Spleen (tissue), 7 donors: Measurements from ENCODE around the gene MMS22L.

Source experiments
- POLR2A ChIP-seq, 3 donors: fragments of 450-650 bp; IDR thresholded peaks; one replicate each; pipeline ENCODE4 v1.5.1; 2017; ENCODE audit warnings: antibody characterized with exemption in 3 of 3, mild to moderate bottlenecking in 1 of 3
- POLR2AphosphoS5 ChIP-seq, 3 donors: sonication (generic); formaldehyde crosslinking; IDR thresholded peaks; one replicate each; pipeline ENCODE4 v1.5.1; 2017; ENCODE audit warnings: antibody characterized with exemption in 3 of 3
- TF ChIP-seq, protein P1 (sequence below), 11 experiments: fragments of 200-600 bp in 7 of 11; fragments of 450-650 bp in 4 of 11; sonication (generic) in 4 of 11; IDR thresholded peaks in 8 of 11; conservative IDR thresholded peaks in 3 of 11; 1 replicate in 7 of 11; 2 replicates in 4 of 11; pipeline versions ENCODE4 v1.4.0 to v1.8.0; 2016 to 2021; ENCODE audit warnings: antibody characterized with exemption in 11 of 11, inconsistent platforms in 4 of 11, mild to moderate bottlenecking in 1 of 11
- donor health status: DM: no; HTN: no; CAD: no; lungs with moderate emphysema.
- donor health status: DM: no; HTN: no; CAD: no.
- donor health status: DM: no; HTN: no; CAD: no.

GRCh38 chr6:97218912-97219311, 64.1 kb downstream of the MMS22L start:
- TF ChIP-seq, protein P1, sequence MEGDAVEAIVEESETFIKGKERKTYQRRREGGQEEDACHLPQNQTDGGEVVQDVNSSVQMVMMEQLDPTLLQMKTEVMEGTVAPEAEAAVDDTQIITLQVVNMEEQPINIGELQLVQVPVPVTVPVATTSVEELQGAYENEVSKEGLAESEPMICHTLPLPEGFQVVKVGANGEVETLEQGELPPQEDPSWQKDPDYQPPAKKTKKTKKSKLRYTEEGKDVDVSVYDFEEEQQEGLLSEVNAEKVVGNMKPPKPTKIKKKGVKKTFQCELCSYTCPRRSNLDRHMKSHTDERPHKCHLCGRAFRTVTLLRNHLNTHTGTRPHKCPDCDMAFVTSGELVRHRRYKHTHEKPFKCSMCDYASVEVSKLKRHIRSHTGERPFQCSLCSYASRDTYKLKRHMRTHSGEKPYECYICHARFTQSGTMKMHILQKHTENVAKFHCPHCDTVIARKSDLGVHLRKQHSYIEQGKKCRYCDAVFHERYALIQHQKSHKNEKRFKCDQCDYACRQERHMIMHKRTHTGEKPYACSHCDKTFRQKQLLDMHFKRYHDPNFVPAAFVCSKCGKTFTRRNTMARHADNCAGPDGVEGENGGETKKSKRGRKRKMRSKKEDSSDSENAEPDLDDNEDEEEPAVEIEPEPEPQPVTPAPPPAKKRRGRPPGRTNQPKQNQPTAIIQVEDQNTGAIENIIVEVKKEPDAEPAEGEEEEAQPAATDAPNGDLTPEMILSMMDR (IDR thresholded peaks at IDR 0.05 in 8 of 11, conservative IDR thresholded peaks at IDR 0.05 in 3 of 11) = no peak
- TF ChIP-seq POLR2A (IDR thresholded peaks at IDR 0.05) = no peak
- TF ChIP-seq POLR2AphosphoS5 (IDR thresholded peaks at IDR 0.05) = no peak
